GM21717 (cell line): ENCODE measurements around the gene CARMIL1.
"Not testable (repeated sequence)": the region's sequence is repeated elsewhere in the genome, so short reads cannot be mapped to it uniquely, and the experiment has no call there.

ENCODE experiments used
- ATAC-seq: cut with Tn5 transposase; IDR thresholded peaks from one replicate; pipeline ENCODE4 v1.9.1; 2021; ENCODE audit warnings: mild to moderate bottlenecking, moderate library complexity; ENCODE audit not compliant: unreplicated experiment

Gene CARMIL1

DNA sequence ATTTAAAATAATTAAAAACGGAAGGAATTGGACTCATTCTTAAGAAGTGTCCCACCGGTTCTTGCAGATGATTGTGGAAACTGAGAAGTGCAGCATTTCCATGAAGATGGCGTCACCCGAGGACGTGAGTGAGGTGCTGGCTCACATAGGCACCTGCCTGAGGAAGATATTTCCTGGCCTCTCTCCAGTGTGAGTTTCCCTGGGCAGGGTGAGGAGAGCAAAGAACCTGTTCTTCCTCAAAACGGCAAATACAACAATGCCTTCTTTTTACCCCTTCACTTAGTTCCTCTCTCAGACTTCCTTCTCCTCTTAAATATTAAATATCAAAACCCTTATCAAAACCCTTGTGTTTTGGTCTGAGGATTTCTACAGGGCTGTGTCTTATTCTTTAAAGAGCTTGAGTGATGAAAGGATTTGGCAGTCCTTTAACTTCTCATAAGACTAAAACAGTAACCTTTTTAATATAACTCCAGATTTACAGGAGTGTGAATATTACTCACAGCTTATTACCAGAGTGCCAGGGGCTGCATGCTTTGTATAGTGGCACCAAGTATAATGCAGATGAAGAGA, 156.3 kb downstream of the CARMIL1 start:
- no peak for ATAC-seq

DNA sequence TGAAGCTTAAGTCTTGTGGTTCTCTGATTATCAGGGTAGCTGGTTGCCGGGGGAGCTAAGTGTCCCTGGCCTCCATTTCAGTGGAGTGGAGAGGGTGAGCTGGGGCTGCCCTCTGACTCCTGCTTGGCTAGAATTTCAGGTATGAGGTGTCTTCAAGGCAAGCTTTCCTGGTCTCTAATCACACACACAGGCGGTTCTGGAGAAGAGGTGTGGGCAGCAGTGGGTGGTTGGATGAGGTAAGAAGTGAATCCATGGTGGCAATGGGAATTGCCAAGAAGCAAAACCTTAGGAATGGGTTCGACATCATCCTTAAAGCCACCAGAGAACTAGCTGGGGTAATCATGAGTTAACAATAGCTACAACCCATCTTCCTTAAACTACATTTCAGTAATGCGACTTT, 157.6 kb downstream of the CARMIL1 start:
- no peak for ATAC-seq

DNA sequence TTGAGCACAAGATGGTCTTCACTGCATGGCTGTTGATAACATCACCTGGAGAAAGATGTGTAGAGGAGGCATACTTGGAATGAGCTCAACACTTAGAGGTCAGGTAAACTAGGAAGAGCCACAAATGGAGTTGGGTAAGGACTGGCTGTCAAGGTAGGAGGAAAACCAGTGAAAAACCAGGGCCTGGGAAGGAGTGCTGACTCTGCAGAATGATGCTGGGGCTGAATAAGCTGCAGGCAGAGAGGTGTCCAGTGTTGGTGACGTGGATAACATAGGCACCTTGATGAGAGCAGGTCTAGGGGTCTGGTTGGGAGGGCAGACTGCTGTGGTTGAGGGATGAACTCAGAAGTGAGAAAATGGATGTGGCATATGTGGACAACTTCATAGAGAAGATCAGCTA, 160.2 kb downstream of the CARMIL1 start:
- no peak for ATAC-seq

DNA sequence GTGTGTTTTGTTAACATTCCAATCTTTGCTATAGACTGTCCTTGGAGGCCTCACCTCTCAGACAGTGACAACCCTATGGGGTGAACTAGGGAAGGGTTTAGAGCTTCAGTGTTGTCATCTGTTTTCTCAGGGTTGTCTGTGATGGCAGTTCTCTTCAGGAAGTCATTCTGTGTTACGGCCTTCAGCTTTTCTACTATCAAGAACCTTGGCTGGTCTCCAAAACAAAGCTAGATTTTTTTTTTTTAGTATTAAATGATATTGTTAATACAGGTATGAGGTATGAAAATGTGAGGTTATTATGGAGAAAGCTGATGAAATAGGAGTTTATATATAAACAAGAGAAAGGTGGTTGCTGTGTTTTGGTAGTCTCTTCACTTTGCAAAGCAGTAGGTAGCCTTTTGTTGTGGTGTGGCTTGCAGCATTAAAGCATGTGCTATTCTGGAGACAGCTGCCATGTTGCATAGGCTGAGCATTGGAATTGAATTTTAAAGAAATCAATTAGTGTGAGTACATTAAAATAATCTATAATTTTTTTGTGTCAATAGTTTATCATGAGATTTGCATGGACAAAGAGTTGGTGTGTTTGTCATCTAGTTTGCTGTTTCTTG, 162.6 kb downstream of the CARMIL1 start:
- no peak for ATAC-seq

DNA sequence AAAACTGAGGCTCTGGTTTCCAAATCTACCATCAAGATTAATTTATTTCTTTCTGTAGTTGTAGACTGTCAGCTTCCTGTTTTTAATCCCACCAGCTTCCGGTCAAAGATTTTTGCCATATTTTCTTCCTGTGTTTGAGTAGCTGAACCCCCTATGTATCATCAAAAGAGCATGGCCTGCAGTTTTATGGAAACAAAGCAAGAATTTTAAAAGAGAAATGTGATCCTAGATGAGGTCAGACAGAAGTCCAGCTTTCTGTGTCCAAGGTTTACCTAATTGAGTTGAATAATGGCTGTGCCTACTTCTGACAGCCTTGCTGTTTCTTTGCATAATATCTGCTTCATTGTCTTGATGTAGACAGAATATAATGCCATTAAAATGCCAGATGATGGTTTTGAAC, 163.7 kb downstream of the CARMIL1 start:
- ATAC-seq = no peak

DNA sequence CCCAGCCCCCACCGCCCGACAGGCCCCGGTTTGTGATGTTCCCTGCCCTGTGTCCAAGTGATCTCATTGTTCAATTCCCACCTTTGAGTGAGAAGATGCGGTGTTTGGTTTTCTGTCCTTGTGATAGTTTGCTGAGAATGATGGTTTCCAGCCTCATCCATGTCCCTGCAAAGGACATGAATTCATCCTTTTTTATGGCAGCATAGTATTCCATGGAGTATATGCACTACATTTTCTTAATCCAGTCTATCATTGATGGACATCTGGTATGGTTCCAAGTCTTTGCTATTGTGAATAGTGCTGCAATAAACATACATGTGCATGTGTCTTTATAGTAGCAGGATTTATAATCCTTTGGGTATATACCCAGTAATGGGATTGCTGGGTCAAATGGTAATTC, 165.3 kb downstream of the CARMIL1 start:
- ATAC-seq = not testable (repeated sequence)

DNA sequence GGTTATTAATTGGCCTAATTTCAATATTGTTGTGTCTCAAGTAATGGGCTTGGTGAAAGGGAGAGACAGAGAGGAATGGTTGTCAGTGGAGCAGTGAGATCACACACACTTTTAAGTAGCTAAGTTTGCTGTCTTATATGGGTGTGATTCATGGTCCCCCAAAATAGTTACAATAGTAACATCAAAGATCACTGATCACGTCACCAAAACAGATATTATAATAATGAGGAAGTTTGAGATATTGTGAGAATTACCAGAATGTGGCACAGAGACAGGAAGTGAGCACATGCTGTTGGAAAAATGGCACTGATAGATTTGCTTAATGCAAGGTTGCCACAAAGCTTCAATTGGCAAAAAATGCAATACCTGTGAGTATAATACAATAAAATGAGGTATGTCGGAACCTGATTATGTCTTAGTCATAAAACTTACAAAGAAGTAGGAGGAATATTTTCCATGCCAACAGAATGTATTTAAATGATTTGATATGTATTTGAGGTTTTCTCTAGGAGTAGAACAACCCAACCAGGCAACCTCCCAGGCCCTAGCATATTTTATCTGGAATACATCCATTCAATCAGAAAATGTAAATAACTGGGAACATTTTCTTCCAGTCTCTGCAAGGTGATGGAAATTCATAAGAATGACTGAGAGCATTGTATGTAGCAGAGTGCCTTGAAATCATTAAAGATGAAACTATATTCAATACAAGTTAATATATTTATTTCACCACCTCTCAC, 167.8 kb downstream of the CARMIL1 start:
- ATAC-seq = no peak

DNA sequence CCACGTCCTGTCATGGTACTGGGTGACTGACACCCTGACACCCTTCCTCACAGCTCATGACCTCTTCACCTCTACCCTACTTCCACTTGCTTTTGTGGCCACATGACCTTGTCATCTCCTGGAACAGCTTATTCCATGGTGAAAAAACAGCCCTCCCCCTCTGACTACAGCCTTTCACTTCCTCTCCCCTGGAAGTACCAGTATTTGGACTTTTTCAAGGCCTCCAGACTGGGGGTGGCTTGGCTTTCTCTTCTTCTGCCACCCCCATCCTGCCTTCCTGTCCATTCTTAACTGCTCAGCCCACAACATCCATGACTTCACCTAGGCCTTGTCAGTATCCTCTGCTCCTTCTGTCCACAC, 168.4 kb downstream of the CARMIL1 start:
- ATAC-seq = no peak

DNA sequence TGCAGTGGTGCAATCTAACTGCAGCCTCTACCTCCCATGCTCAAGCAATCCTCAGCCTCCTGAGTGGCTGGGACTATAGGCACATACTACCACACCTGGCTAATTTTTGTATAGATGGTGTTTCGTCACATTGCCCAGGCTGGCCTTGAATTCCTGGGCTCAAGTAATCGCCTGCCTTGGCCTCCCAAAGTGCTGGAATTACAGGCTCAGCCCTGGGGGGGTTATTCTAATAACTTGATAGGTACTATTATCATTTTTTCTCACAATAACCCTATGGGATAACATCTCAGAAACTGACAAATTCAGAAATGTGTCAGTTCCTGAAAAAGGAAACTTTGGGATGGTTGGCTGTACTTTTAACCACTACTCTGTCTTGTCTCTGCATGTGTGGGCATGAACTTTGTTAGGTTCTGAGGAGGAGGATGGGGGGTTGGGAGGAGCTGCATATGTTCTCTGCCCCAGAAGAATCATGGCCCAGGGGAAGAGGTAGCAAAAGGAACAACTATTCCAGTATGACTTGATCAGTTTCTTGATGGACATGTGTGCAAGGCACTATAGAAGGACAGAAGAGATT, 169.9 kb downstream of the CARMIL1 start:
- ATAC-seq = no peak

DNA sequence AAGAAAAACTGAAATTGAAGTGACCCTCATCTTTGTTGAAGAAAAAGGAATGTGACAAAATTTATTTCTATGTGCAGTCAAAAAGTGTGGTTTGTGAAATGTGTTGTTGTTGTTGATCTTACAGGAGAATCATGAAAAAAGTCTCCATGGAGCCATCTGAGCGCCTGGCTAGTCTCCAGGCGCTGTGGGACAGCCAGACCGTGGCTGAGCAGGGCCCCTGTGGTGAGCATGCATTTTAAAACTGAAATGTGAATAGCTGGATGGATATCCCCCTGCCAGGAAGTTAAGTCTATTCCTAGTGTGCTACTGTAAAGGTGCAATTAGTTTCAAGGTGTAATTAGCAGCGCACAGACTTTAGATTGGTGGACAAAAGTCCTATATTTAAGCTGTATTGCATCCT, 170.6 kb downstream of the CARMIL1 start:
- ATAC-seq = no peak

DNA sequence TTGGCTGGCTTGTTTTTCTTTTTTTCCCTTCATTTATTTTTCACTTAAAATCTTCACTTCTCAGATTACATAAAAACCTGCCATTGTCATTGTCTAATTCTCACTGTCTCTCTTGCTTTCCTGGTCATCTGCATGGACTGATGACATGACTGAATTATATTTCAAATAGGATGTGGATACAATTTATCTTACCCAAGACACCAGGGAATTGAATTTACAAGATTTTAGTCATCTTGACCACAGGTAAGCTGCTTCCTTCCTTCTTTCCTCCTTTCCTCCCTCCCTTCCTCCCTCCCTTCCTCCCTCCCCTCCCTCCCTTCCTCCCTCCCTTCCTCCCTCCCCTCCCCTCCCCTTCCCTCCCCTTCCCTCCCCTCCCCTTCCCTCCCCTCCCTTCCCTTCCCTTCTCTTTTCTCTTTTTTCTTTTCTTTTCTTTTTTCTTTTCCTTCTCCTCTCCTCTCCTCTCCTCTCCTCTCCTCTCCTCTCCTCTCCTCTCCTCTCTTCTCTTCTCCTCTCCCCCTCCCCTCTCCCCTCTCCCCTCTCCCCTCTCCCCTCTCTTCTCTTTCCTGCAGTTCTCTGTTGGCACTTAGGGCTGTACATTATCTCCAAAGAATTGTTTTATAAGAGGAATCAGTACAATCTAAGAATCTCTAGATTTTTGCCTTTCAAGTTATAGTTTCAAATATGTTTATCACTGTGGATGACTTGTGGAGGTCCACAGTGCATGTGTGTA, 171.5 kb downstream of the CARMIL1 start:
- ATAC-seq = no peak

DNA sequence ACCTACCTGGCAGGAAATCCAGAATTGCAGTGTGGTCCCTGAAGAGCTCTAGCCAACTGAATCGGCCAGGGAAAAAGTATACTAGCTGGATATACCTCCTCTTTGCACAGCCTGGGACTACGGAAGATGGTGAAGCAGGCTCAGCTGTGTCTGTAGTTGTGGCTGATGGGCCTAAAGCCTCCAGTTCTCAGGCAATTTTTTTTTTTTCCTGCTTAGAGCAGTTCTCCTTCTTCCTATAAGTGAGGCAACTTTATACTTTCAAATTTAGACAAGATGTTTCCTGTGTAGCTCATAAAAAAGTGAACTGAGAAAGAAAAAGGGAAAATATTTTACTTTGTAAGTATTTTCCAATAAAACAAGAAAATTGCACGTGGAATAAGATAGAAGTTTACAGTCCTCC, 172.9 kb downstream of the CARMIL1 start:
- ATAC-seq = no peak

DNA sequence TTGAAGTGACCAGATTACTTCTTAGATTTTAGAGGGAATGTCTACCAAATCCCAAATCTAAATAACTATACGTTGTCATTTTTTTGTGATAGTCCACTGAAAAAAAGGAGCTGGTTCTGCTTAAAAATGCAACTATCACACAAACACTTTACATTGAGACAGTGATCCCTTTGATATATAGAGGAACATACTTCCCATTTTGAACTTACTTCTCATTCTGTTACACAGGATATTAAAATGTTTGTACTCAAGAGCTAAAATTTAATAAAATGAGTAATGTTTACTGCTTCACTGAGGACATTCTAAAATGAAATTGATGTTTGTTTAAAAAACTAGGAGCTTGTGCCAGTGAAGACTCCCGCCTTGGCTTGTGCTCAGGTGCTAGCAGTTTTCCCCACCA, 174.1 kb downstream of the CARMIL1 start:
- no peak for ATAC-seq

DNA sequence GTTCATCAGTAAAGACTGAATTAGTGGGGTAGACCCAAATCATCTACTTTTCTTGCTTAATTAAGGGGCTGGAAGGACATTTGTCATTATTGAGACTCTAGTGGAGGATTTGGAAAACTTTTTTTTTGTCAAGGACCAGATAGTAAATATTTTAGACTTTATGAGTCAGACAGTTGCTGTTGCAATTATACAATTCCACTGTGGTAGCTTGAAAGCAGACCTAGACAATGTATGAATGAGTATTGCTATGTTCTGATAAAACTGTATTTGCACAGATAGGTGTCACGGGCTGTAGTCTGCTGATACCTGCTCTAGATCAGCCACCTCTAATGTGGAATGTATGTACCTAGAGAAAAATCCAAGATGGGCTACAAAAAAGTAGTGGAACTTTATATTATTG, 175.0 kb downstream of the CARMIL1 start:
- no peak for ATAC-seq

DNA sequence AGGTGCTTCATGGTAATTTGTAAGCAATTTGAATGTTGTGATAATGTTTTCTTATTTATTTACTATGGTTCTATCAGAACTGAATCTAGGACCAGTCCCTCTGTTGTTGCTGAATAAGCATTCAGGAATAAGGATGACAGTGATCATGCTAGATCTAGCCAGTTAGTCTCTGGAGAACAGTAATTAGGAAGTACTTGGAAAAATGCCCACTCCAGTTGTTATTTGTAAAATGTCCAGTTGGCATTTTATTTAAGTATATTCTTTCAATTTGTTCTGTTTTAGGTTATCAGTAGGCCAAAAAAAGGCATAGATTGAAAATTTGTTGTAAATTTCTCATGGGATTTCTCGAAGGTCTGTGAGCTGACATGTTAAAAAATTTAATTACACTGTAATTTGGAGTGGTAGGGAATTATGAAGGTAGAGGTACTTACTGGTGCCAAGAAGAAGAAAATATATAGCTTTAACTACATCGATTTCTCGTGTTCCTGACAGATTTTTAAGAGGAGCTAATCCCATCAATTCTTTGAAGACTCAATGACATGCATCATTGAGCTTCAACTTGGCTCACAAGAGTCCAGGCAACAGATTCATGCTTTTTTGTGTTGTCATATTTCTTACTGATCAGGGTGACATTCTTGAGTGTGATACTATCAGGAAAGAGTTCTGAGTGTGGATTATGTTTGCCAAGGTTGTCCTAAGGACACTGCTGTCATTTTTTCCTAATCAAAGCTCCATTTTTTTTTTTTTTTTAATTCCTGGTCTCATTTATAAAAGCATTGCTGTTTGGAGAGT, 177.3 kb downstream of the CARMIL1 start:
- no peak for ATAC-seq

DNA sequence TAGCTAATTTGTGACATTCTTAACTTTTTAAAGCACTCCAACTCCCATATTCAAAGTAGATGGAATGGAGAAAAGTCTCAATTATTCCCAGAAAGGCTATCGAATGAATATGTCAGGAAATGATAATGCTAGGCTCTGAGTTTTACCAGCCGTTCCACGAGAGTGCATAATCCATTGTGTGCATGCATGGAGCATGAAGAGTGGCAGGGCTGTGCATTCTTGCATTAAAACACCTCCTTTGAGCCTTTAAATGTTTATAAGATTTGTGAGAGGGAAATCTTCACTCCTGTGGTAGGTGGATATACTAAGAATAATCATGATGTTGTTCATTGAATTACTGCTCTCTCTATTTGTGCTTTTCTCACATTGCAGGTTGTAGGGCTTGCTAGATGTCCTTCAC, 178.3 kb downstream of the CARMIL1 start:
- no peak for ATAC-seq

DNA sequence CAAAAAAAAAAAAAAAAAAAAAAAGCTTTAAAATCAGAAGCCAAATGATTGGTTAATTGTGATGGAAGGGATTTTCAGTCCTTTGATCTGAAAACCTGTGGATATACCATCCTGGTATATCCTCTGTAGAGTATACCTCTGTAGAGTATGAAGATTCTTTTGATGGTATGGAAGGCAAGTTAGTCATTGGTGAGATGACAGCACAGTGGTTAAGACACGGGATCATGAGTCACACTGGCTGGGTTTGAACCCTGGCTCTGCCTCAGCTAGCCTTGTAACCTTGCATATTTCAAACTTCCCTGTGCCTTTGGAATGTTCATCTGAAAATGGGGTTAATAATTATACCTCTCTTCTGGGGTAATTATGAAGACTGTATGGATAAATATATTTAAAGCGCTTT, 179.3 kb downstream of the CARMIL1 start:
- ATAC-seq = no peak

DNA sequence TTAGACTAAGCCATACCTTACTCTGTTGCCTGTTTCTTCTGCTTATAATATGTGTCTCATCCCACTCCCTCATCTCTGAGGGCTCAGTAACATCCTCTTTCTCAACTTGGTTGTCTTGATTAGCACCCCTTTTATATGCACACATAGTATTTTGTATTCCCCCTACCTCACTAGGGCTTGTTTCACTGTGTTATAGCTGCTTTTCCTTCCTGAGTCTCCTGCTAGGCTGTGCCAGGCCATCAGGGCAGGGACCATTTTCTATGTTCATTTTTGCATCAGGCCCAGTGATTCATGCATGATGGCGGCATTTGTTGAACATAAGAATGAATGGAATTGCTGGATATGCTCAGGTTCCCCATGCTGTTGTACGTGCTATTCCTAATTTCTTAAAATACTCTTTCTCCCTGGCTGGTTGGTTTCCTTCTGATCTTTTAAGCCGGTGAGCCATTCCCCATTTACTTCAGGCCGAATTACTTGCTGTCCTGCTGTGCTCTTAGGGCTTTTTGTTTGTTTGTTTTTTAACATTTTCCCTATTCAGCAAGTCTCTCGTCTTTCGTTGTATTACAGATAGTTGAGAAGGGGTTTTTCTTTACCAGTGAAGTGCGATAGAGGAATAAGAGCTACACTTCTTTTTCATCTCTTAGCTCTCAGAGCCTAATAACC, 183.2 kb downstream of the CARMIL1 start:
- ATAC-seq = no peak

DNA sequence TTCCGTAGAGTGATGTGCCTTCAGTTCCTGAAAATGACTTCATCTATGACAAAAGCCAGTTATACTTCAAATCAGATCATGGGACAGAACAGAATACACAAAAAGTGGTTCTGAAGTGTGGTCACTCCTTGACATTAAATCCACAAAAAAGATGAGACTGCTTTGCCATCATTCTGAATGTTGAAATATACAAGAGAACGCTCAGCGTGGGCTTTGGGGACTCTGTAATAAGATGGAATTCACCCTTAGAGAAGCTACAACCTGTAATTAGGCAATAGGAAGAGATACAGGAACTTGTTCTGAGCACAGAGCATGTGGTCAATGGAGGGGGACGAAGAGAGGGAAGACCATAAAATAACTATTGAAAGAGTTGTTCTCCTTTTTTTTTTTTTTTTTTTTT, 184.3 kb downstream of the CARMIL1 start:
- no peak for ATAC-seq

DNA sequence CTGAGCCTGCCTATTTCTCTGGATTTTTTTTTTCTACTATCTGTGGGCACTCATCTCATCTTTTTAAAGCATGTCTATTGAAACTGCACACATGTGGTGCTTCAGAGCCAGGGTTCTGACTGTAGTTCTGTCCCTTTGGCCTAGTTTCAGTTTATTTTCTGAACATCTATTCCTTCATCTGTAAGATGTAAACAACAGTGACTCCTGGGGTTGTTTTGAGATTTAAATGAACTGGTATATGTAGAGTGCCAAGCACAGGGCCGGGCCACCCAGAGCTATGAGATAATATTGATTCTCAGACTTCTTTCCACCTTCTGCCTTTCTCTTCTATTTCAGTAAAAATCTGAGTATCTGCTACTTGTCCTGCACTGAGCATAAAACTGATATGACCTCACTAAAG, 185.1 kb downstream of the CARMIL1 start:
- no peak for ATAC-seq
